SU-DHL-6 (cell line): Measurements from ENCODE around the gene PIH1D1.

Experiments used
- H2AFZ ChIP-seq: fragments of 200-600 bp; sonication (generic); 2 replicates; pipeline ENCODE4 v1.6.1; 2014; ENCODE audit warnings: low read depth, mild to moderate bottlenecking, moderate library complexity, mixed read lengths, antibody characterized with exemption, low read length; ENCODE audit not compliant: severe bottlenecking
- H3F3A ChIP-seq: fragments of 200-600 bp; shearing (Covaris generic); 2 replicates; pipeline ENCODE4 v1.6.0; 2016; ENCODE audit warnings: antibody characterized with exemption, mild to moderate bottlenecking; ENCODE audit not compliant: insufficient read depth
- H3K27ac ChIP-seq: fragments of 200-600 bp; sonication (generic); 2 replicates; pipeline ENCODE4 v1.5.1; 2016; ENCODE audit warnings: low read depth, mild to moderate bottlenecking, low read length, moderate library complexity, mixed read lengths
- H3K27me3 ChIP-seq: fragments of 200-600 bp; sonication (generic), shearing (Covaris generic); 2 replicates; pipeline ENCODE4 v1.6.0; 2014; ENCODE audit warnings: mild to moderate bottlenecking, low read length
- H3K36me3 ChIP-seq: fragments of 200-600 bp; sonication (generic); 2 replicates; pipeline ENCODE4 v1.6.1; 2014; ENCODE audit warnings: mild to moderate bottlenecking, low read length, mixed read lengths
- H3K4me2 ChIP-seq: fragments of 300-600, 200-600 bp; shearing (Covaris generic), sonication (generic); 2 replicates; pipeline ENCODE4 v1.6.0; 2014; ENCODE audit warnings: low read length, low read depth, mild to moderate bottlenecking; ENCODE audit not compliant: poor library complexity, severe bottlenecking
- H3K4me3 ChIP-seq: fragments of 200-600 bp; sonication (generic); 2 replicates; pipeline ENCODE4 v1.5.1; 2014; ENCODE audit warnings: antibody characterized with exemption, low read length, mild to moderate bottlenecking, mixed read lengths; ENCODE audit not compliant: insufficient read depth, poor library complexity, severe bottlenecking
- H3K79me2 ChIP-seq: fragments of 200-600 bp; sonication (generic); 2 replicates; pipeline ENCODE4 v1.6.1; 2014; ENCODE audit warnings: mild to moderate bottlenecking, low read length, moderate library complexity; ENCODE audit not compliant: insufficient read depth
- H3K9ac ChIP-seq: fragments of 200-600 bp; sonication (generic); 2 replicates; pipeline ENCODE4 v1.7.0; 2014; ENCODE audit warnings: mild to moderate bottlenecking, low read length
- H3K9me2 ChIP-seq: fragments of 200-600 bp; sonication (generic); replicated peaks from 2 replicates; pipeline ENCODE4 v1.6.1; 2014; ENCODE audit warnings: low read length; ENCODE audit not compliant: insufficient read depth
- H3K9me3 ChIP-seq: fragments of 200-600 bp; sonication (generic); 2 replicates; pipeline ENCODE4 v1.6.1; 2014; ENCODE audit warnings: low read length, mixed read lengths; ENCODE audit not compliant: insufficient read depth
- H4K20me1 ChIP-seq: fragments of 200-600 bp; sonication (generic); 2 replicates; pipeline ENCODE4 v1.6.1; 2014; ENCODE audit warnings: low read depth, mild to moderate bottlenecking, antibody characterized with exemption, low read length, moderate library complexity, mixed read lengths
- EZH2phosphoT487 ChIP-seq: fragments of 200-600 bp; sonication (generic), shearing (Covaris generic); conservative IDR thresholded peaks from 2 replicates; pipeline ENCODE4 v1.6.1; 2018; ENCODE audit warnings: mild to moderate bottlenecking, antibody characterized with exemption, low read length, moderate library complexity, mixed read lengths
- TF ChIP-seq, protein P1 (sequence below): fragments of 200-600 bp; sonication (generic); IDR thresholded peaks from one replicate; pipeline ENCODE4 v1.5.1; 2017; ENCODE audit warnings: antibody characterized with exemption, mild to moderate bottlenecking, low read length, moderate library complexity; ENCODE audit not compliant: insufficient read depth, poor library complexity, severe bottlenecking

PIH1D1 gene

DNA sequence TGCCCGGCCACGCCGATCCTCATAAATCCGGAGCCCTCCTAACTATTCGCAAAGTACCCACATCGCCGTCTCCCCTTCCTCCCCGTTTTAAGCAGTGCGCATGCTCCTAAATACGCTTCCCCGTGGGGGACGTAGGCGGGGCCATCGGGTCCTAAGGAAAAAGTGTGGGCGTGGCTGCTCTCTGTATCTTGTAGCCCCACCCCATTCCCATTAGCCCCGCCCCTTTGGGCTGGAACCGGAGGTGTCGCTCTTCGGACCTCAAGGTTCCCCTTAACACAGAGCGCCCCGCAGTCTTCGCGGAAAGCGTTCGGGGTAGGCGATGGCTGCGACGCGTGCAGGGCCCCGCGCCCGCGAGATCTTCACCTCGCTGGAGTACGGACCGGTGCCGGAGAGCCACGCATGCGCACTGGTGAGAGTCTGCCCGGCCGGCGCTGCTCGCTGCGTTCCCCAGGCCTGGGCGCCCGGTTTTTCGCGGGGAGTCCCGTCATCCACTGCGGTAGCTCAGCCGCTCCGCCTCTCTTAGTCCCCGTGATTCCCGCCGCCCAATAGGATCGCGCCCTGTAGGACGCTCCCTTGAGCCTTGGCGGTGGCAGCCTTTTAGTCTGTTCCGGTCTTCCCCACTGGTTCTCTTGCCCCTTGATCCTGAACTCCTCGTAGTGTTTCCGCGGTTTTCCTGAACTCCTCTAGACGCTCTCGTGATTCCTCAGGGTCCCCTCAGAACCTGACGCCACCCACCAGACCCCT, 1.6 kb upstream of the PIH1D1 start, which contains the start of gene ALDH16A1:
ALDH16A1 (plus strand) TSS at position 213 of the 744 bp plus-strand sequence; CDS start at position 320, 107 bp downstream.
- peak within 1 kb of the TSS; percentile 8 for H2AFZ ChIP-seq
- H3K9me3 ChIP-seq, result no peaks in the 10 kb centered on the region
- no peaks in the 10 kb centered on the region for H3K36me3 ChIP-seq
- H3K9me2 ChIP-seq, result no peaks in the 10 kb centered on the region
- H3K79me2 ChIP-seq, result peaks cover 36% of the 10 kb centered on the region
- H4K20me1 ChIP-seq, result no peaks in the 10 kb centered on the region
- H3K4me2 ChIP-seq, result peak within 1 kb of the TSS; percentile 99
- H3K27me3 ChIP-seq, result no peaks in the 10 kb centered on the region
- peak within 1 kb of the TSS; percentile 98 for H3K9ac ChIP-seq
- peak within 1 kb of the TSS; percentile 93 for H3K27ac ChIP-seq
- H3K4me3 ChIP-seq, result peak within 1 kb of the TSS; percentile 99
- TF ChIP-seq, protein P1, sequence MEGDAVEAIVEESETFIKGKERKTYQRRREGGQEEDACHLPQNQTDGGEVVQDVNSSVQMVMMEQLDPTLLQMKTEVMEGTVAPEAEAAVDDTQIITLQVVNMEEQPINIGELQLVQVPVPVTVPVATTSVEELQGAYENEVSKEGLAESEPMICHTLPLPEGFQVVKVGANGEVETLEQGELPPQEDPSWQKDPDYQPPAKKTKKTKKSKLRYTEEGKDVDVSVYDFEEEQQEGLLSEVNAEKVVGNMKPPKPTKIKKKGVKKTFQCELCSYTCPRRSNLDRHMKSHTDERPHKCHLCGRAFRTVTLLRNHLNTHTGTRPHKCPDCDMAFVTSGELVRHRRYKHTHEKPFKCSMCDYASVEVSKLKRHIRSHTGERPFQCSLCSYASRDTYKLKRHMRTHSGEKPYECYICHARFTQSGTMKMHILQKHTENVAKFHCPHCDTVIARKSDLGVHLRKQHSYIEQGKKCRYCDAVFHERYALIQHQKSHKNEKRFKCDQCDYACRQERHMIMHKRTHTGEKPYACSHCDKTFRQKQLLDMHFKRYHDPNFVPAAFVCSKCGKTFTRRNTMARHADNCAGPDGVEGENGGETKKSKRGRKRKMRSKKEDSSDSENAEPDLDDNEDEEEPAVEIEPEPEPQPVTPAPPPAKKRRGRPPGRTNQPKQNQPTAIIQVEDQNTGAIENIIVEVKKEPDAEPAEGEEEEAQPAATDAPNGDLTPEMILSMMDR, result no peak
- no peak for TF ChIP-seq EZH2phosphoT487
- H3F3A ChIP-seq, result peaks cover 21% of the 10 kb centered on the region

DNA sequence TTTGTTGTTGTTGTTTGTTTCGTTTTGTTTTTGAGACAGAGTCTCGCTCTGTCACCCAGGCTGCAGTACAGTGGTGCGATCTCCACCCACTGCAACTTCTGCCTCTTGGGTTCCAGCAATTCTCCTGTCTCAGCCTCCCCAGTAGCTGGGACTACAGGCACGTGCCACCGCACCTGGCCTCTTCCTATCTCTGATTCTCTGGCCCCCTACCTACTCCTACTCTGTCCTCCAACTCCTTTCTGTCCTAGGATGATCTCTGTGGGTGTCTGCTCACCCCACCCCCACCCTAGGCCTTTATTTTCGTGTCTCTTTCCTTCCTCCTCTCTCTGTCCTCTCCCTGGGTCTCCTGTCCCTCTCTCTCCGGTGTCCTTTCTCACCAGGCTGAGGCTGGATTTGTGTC, 1.2 kb downstream of the PIH1D1 start:
- no peaks in the 10 kb centered on the region for H3K36me3 ChIP-seq
- no peaks in the 10 kb centered on the region for H3K27me3 ChIP-seq
- H3K9ac ChIP-seq, result peak overlapping the region; percentile 98
- no peak for TF ChIP-seq EZH2phosphoT487
- TF ChIP-seq, protein P1, result no peak
- no peaks in the 10 kb centered on the region for H3K9me2 ChIP-seq
- H3K4me3 ChIP-seq, result peak overlapping the region; percentile 99
- H2AFZ ChIP-seq, result no peak overlapping the region
- peak overlapping the region; percentile 85 for H3K4me2 ChIP-seq
- H3K9me3 ChIP-seq, result no peaks in the 10 kb centered on the region
- H3F3A ChIP-seq, result peaks cover 15% of the 10 kb centered on the region
- H3K27ac ChIP-seq, result 0 out of 2 replicates have a peak overlapping the region, but pooled peaks have one; percentile 17
- H3K79me2 ChIP-seq, result peaks cover 30% of the 10 kb centered on the region
- H4K20me1 ChIP-seq, result no peaks in the 10 kb centered on the region

DNA sequence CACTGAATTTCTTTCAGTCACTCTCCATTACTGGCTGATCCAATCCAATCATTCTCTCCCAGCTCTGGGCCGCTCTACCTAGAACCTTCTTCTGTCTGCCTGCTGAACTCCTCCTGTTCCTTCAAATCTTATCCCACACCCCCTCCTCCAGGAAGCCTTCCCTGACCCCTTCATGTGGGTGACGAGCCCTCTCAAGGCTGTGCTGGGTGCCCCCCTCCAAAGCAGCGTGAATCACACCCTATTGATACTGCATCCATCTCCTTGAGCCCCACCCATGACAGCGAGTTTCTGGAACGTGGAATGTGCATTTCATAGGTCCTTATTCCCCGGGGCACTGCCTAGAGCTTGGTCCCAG, 3.2 kb downstream of the PIH1D1 start:
- no peaks in the 10 kb centered on the region for H3K27me3 ChIP-seq
- peaks cover 20% of the 10 kb centered on the region for H3F3A ChIP-seq
- H4K20me1 ChIP-seq, result no peaks in the 10 kb centered on the region
- H3K9me3 ChIP-seq, result no peaks in the 10 kb centered on the region
- no peak overlapping the region for H3K27ac ChIP-seq
- H3K36me3 ChIP-seq, result no peaks in the 10 kb centered on the region
- TF ChIP-seq, protein P1, result no peak
- TF ChIP-seq EZH2phosphoT487, result no peak
- H3K9me2 ChIP-seq, result no peaks in the 10 kb centered on the region
- H3K4me2 ChIP-seq, result no peak overlapping the region
- H3K4me3 ChIP-seq, result no peak overlapping the region
- H2AFZ ChIP-seq, result no peak overlapping the region
- H3K79me2 ChIP-seq, result peaks cover 17% of the 10 kb centered on the region
- H3K9ac ChIP-seq, result no peak overlapping the region
